Measurements from ENCODE around the gene STIM1.

Gene STIM1

DNA sequence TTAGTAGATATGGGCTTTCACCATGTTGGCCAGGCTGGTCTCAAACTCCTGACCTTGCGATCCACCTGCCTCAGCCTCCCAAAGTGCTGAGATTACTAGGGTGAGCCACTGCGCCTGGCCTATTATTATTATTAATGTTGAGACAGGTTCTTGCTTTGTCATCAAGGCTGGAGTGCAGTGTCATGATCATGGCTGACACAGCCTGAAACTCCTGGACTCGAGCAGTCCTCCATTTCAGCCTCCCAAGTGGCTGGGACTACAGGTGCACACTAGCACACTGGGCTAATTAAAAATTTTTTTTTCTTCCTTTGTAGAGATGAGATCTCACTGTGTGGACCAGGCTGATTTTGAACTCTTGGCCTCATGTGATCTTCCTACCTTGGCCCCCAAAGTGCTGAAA, 102.0 kb downstream of the STIM1 start:
- no peak overlapping the region for H3K27ac ChIP-seq (ENCODE audit: low read depth, low read length, poor library complexity, severe bottlenecking)
- TF ChIP-seq, protein P1, sequence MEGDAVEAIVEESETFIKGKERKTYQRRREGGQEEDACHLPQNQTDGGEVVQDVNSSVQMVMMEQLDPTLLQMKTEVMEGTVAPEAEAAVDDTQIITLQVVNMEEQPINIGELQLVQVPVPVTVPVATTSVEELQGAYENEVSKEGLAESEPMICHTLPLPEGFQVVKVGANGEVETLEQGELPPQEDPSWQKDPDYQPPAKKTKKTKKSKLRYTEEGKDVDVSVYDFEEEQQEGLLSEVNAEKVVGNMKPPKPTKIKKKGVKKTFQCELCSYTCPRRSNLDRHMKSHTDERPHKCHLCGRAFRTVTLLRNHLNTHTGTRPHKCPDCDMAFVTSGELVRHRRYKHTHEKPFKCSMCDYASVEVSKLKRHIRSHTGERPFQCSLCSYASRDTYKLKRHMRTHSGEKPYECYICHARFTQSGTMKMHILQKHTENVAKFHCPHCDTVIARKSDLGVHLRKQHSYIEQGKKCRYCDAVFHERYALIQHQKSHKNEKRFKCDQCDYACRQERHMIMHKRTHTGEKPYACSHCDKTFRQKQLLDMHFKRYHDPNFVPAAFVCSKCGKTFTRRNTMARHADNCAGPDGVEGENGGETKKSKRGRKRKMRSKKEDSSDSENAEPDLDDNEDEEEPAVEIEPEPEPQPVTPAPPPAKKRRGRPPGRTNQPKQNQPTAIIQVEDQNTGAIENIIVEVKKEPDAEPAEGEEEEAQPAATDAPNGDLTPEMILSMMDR (IDR thresholded peaks at IDR 0.05; ENCODE audit: low read length): no peak
- H2AFZ ChIP-seq (ENCODE audit: low read length): no peak overlapping the region
- no peaks in the 10 kb centered on the region for H3K36me3 ChIP-seq (ENCODE audit: insufficient read depth, low read length)
- no peaks in the 10 kb centered on the region for H3K9me3 ChIP-seq (ENCODE audit: low read length)
- H3K79me2 ChIP-seq (ENCODE audit: insufficient read depth, low read length): no peaks in the 10 kb centered on the region
- H3K27me3 ChIP-seq (ENCODE audit: insufficient read depth, low read length): no peaks in the 10 kb centered on the region
- H3K4me3 ChIP-seq (ENCODE audit: low read depth, low read length, poor library complexity, severe bottlenecking): no peak overlapping the region
- H3K4me2 ChIP-seq (ENCODE audit: low read length): no peak overlapping the region
- H3F3A ChIP-seq (ENCODE audit: insufficient read depth, low read length): no peaks in the 10 kb centered on the region
- peaks cover 10% of the 10 kb centered on the region for H3K4me1 ChIP-seq (ENCODE audit: insufficient read depth, low read length, severe bottlenecking)
- H3K9me2 ChIP-seq (ENCODE audit: low read depth, low read length): no peaks in the 10 kb centered on the region
- H3K9ac ChIP-seq (ENCODE audit: low read length): no peak overlapping the region
- no peaks in the 10 kb centered on the region for H4K20me1 ChIP-seq (ENCODE audit: insufficient read depth, low read length)

DNA sequence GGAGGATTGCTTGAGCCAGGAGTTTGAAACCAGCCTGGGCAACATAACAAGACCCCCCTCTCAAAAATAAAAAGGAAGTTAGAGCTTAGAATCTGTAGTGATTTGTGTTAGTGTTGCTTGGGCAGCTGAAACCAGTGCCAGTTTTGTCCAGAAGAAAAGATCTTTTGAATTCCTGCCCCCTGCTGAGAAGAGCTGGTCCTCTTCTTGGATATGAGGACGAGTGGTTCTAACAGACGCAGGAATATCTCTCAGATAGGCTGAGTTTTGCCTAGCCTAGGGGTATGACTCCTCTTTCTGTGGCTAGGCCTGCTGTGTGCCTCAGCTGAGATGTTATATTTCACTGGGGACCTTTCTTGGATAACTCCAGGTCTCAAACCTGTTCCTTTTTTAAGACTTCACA, 102.8 kb downstream of the STIM1 start:
- no peak for TF ChIP-seq EZH2 (IDR thresholded peaks at IDR 0.05; ENCODE audit: borderline replicate concordance, low read length)
- TF ChIP-seq, protein P1 (IDR thresholded peaks at IDR 0.05; ENCODE audit: low read length): no peak
- no peaks in the 10 kb centered on the region for H3K79me2 ChIP-seq (ENCODE audit: insufficient read depth, low read length)

GRCh38 chr11:3959015-3959902, 103.8 kb downstream of the STIM1 start:
- Histone ChIP-seq H3K27me3 (ENCODE audit: insufficient read depth, low read length) (no peaks in the 10 kb centered on the region), H3K27ac (ENCODE audit: low read depth, low read length, poor library complexity, severe bottlenecking) (no peak overlapping the region)

More for the DNA sequence above, 102.8 kb downstream of the STIM1 start:
- Histone ChIP-seq H3K27ac (ENCODE audit: low read depth, low read length, poor library complexity, severe bottlenecking) (no peak overlapping the region), H3K4me2 (ENCODE audit: low read length) (no peak overlapping the region), H3K4me3 (ENCODE audit: low read depth, low read length, poor library complexity, severe bottlenecking) (no peak overlapping the region), H3K27me3 (ENCODE audit: insufficient read depth, low read length) (no peaks in the 10 kb centered on the region), H3K36me3 (ENCODE audit: insufficient read depth, low read length) (no peaks in the 10 kb centered on the region), H4K20me1 (ENCODE audit: insufficient read depth, low read length) (no peaks in the 10 kb centered on the region), H3F3A (ENCODE audit: insufficient read depth, low read length) (no peaks in the 10 kb centered on the region), H2AFZ (ENCODE audit: low read length) (no peak overlapping the region), H3K9me2 (ENCODE audit: low read depth, low read length) (no peaks in the 10 kb centered on the region), H3K9me3 (ENCODE audit: low read length) (no peaks in the 10 kb centered on the region), H3K4me1 (ENCODE audit: insufficient read depth, low read length, severe bottlenecking) (peaks cover 4% of the 10 kb centered on the region), H3K9ac (ENCODE audit: low read length) (no peak overlapping the region)

More at GRCh38 chr11:3959015-3959902, 103.8 kb downstream of the STIM1 start:
- TF ChIP-seq, protein P1 (IDR thresholded peaks at IDR 0.05; ENCODE audit: low read length): peak; percentile 23; the same call in 1 of the 2 replicates
- TF ChIP-seq EZH2 (IDR thresholded peaks at IDR 0.05; ENCODE audit: borderline replicate concordance, low read length): no peak
- no peaks in the 10 kb centered on the region for H3F3A ChIP-seq (ENCODE audit: insufficient read depth, low read length)
- no peaks in the 10 kb centered on the region for H3K79me2 ChIP-seq (ENCODE audit: insufficient read depth, low read length)
- H3K36me3 ChIP-seq (ENCODE audit: insufficient read depth, low read length): no peaks in the 10 kb centered on the region
- no peak overlapping the region for H3K4me2 ChIP-seq (ENCODE audit: low read length)
- no peak overlapping the region for H3K4me3 ChIP-seq (ENCODE audit: low read depth, low read length, poor library complexity, severe bottlenecking)
- H3K4me1 ChIP-seq (ENCODE audit: insufficient read depth, low read length, severe bottlenecking): no peaks in the 10 kb centered on the region
- no peaks in the 10 kb centered on the region for H3K9me2 ChIP-seq (ENCODE audit: low read depth, low read length)
- no peaks in the 10 kb centered on the region for H3K9me3 ChIP-seq (ENCODE audit: low read length)
- H4K20me1 ChIP-seq (ENCODE audit: insufficient read depth, low read length): no peaks in the 10 kb centered on the region
- H3K9ac ChIP-seq (ENCODE audit: low read length): no peak overlapping the region
- H2AFZ ChIP-seq (ENCODE audit: low read length): no peak overlapping the region

Data from OCI-LY1 (cell line).